GM19452 (cell line): ENCODE results near the gene COPG2.
"Not testable (repeated sequence)": the region's sequence is repeated elsewhere in the genome, so short reads cannot be mapped to it uniquely, and the experiment has no call there.

Experiments
- ATAC-seq: cut with Tn5 transposase; IDR thresholded peaks from one replicate; pipeline ENCODE4 v1.9.1; 2021; ENCODE audit not compliant: unreplicated experiment

The COPG2 gene

DNA sequence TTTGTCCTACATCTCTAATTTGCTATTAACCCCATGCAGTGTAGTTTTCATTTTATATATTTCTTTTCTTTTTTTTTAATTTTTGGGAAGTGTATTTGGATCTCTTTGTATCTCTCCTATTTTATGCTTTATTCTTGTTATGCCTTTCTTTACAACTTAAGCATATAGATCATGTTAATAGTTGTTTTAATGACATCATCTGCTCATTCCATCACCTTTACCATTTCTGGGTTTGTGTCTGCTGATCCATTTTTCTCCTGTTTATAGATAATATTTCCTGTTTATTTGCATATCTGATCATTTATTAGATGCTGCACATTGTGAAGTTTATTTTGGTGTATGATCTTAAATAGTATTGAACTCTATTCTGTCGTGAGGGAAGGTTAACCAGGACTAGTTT, 13.7 kb downstream of the COPG2 start:
- ATAC-seq: no peak

DNA sequence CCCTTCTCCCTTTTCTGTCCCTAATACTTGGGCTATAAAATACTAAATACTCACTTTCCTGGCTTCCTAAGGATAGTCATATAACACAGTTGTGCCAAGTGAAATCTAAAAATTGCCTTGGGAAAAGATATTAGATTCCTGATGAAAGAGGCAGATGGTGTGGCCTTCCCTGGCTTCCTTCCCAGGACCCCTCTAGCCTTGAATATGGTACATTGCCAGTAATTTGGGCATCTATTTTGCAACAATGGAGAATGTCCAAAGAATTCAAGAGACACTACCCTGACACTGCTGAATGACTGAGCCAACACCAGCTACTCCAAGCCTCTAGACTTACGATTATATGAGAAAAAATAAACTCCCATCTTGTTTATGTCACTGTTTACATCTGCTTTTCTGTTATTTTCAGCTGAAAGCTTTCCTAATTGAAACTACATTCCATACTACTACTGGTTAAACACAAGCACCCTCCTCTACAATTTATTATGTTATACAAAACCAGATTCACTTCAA, 17.9 kb downstream of the COPG2 start:
- no peak for ATAC-seq

DNA sequence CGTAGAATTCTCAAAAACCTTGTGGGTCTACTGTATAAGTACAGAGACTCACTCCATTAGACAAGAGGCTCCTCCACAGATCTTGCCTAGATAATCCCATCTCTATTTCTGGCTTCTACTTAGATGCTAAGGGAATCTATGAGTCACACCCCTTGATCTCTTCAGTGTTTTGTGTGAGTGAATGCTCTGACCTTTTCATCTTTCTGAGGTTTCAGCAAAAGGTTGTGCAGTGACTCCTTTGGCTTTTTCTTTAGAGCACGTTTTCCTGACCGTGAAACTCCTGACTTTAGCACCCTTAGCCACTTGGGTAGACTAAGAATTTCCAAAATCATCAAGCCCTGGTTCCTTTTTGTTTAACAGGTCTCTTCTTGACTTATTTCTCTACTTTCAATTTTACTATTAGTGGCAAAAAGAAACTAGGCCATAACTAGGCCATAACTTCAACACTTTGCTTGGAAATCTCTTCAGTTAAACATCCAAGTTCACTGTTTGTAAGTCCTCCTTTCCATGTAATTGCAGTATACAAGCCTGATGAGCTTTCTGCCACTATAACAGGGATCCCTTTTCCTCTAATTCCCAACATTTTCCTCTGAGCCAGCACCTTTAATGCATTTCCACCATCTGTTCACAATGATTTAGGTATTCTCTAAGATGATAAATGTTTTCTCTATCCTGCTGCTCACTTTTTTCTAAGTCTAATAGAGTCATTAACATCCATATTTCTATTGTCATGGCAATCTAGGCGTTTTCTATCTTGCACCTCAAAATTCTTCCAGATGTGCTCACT, 19.4 kb downstream of the COPG2 start:
- ATAC-seq: peak; percentile 62

DNA sequence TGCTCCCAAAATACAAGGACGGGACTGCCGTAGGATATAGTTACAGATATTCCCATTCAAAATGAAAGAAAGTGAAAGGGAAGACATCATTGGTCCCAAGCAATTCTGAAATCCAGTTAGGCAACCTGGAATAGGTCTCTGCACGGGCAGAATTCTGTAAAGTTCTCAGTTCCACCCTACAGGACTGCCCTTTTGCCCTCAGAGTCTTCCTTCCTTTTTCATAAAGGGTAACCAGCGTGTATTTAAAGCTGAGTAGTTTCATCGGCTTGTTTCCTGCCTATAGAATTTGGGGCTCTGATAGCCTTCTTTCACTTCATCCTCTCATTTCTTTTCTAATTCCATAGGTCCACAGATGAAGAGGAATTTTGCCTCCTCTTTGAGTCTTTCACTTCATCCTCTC, 20.0 kb downstream of the COPG2 start:
- ATAC-seq: peak; percentile 34

DNA sequence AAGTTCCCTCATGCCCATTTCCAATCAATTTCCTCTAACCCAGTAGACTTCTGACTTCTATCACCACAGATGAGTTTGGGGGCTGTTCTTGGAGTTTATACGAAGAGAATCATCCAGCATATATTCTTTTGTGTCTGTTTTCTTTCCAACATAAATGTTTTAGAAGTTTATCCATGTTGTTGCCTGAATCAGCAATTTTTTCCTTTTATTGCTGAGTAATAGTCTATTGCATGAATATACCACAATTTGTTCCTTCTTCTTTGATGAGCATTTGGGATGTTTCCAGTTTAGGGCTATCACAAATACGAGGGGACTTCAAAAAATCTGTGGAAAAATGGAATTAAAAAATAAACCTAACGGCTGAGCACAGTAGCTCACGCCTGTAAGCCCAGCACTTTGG, 26.2 kb downstream of the COPG2 start:
- ATAC-seq: no peak

DNA sequence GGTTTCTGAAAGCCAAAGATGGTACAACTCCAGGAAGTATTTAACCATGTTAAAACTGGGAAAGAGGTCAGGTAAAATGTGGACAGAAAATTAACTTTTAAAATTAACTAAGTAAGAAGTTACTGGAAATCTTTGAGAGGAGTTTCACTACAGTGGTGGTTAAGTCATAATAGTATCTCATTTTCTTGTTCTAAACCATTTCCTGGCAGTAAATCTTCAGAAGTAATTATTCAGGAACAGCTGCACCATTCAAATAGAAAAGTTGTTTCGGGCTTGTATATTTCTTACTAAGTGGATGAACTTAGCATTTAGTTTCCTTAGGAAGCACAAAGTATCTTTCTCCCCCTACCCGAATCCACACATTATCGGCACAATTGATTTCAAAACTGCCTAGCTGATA, 27.1 kb downstream of the COPG2 start:
- ATAC-seq: no peak

DNA sequence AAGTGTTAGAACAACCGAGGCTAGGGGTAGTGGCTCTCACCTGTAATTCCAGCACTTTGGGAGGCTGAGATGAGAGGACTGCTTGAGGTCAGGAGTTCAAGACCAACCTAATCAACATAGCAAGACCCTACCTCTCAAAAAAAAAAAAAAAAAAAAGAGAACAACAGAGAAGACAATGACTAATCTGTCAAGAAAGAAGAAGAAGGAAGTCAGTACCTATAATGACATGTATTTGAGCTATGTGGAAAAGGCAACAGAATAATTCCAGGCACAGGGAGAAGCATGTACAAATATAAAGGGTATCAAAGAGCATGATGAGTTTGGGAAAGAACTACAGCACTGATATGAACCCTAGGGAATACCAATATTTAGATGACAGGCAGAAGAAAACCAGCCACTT, 27.5 kb downstream of the COPG2 start:
- ATAC-seq: no peak

DNA sequence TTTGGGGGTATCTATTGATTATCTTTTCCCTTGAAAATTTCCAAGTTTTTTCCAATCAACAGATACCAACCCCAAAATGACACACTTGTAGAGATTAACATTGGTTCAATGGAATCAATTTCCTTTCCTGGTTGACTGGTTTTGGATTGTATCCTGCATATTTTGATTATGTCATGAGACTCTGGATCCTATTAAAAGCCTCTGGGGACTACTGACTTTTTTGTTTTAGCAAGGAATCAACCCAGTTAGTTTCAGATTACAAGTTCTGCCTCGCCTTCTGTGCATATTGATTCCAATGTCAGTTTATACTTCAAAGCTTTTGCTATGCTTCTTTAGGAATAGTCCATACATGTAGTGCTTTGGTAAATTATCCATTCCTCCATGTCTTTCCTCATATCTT, 29.2 kb downstream of the COPG2 start:
- no peak for ATAC-seq

DNA sequence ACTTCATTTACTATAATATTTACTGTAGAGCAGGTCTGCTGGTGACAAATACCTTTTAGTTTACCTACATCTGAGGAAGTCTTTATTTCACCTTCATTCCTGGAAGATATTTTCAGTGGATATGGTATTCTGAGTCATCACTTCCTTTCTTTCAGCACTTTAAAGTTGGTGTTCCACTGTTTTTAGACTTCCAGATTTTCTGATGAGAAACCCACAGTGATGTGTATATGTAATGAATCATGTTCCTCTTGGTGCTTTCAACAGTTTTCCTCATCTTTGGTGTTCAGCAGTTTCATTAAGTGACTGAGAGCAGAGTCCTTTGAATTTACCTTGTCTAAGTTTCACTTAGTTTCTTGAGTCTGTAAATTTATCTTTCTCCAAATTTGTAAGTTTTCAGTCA, 36.4 kb downstream of the COPG2 start:
- no peak for ATAC-seq

DNA sequence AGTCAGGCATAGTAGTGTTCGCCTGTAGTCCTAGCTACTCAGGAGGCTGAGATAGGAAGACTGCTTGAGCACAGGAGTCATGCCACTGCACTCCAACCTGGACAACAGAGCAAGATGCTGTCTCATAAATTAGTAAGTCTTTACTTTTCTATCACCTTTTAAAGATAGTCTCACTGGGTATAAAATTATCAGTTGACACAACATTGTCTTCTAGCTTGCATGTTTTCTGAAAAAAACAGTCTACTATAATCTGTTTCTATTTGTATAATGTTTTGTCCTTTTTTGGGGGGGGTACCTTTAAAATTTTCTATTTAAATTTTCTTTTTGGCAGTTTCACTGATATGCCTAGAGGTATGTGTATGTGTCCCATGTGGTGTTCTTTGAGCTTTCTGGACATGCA, 39.6 kb downstream of the COPG2 start:
- ATAC-seq: no peak

DNA sequence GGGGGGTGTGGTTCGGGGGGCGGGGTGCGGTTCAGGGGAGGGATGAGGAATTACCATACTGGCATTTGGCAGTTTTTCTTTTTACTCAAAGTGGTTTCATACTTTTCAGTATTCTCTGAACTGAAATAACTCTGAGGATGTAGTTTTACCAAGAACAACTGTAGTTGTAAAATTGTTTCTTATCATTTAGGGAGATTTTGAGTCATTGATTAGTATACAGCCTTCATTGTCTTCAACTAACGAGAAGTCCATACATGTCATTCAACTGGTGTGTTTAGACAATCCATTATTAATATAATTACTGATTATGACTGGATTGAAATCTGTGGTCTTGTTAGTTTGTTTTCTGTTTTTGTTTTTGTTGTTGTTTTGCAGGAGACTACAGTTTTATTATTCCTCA, 40.8 kb downstream of the COPG2 start:
- no peak for ATAC-seq

DNA sequence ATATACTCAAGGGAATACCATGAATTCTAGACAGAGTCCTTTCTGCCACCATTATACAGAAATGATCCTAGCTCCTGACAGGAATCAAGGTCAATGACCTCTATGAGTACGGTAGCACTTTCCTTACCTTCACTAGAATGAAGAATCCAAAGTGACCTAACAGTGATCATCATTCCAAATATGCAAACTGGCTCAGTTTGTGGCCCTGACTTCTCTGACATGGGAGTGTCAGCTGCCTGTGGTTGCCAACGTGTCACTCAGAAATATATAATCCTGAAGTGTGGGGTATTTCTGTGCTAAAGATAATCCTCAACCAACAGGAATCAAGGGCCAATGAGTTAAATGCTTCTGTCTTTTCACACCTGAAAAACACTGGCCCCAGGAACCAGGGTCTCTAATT, 45.7 kb downstream of the COPG2 start:
- no peak for ATAC-seq

DNA sequence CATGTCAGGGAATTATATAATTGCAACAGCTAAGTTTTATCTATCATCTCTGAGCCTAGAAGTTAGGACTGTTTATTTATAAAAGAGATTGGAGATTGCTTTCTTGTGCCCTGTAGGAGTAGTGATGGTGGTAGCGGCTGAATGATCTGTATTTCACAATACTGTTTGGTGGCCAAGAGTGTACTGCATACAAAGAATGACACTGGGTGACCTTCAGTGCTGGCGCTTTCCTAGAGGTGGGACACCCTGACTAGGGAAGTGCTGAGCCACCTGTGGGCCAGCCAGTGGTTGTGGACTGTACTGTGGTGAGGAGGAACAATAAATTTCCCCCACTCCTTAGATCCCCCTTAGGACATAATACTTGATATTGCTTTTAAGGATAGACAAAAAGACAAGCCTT, 53.0 kb downstream of the COPG2 start:
- ATAC-seq: no peak

DNA sequence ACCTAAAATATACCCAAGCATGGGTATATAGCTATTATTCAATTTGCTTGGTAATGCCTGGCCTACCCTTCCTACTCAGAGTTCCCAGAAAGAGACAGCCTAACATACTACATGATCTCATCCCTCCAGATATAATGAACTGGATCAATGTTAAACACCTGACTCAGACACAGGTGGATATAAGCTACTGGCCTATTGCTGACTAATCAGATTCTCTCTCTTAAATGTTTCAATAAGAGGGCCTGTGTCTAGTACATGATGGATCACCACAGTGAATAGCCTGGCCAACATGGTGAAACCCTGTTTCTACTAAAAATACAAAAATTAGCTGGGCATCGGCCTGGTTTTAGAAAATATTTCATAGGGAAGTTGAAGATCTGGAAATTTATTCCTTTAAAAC, 54.1 kb downstream of the COPG2 start:
- ATAC-seq: no peak

DNA sequence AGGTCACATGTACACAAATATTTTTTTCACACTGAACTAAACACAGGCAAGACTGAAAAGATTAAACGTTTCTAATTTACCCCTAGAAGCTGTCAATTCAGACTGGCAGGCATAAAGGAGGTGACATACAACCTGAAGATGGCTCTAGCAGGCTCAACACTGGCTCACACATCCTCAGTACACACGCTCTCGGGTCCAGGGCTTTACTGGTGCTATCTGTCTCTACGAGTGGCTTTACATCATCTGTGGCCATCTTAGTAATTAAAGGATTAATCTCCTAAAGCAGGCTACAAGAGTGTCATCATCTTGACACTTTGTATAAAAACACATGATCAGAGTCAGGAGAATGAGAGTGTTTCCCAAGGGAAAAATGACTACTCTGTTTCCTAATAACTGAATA, 57.3 kb downstream of the COPG2 start:
- no peak for ATAC-seq

DNA sequence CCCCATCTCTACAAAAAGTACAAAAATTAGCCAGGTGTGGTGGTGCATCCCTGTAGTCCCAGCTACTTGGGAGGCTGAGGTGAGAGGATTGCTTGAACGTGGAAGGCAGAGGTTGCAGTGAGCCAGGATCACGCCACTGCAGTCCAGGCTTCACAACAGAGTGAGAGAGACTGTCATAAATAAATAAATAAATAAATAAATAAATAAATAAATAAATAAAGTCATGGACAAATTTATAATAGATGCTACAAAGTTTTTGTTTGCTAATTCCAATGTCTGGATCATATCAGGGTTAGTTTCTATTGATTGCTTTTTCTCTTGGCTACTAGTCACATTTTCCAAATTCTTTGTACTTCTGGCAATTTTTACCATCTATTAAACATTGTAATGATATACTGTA, 61.5 kb downstream of the COPG2 start:
- ATAC-seq: not testable (repeated sequence)

DNA sequence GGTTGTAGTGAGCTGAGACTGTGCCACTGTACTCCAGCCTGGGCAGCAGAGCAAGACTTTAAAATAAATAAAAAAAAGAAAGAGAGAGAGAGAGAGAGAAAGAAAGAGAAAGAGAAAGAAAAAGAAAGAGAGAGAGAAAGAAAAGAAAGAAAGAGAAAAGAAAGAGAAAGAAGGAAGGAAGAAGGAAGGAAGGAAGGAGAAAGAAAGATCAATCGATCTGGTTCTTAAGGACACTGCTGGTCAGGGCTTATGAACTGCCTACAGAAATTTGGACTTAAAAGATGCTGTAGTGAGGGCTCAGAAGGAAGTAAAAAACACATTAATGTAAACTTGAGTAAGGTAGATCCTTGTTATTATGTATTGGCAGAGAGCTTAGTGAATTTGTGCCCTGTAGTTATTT, 62.4 kb downstream of the COPG2 start:
- ATAC-seq: no peak

DNA sequence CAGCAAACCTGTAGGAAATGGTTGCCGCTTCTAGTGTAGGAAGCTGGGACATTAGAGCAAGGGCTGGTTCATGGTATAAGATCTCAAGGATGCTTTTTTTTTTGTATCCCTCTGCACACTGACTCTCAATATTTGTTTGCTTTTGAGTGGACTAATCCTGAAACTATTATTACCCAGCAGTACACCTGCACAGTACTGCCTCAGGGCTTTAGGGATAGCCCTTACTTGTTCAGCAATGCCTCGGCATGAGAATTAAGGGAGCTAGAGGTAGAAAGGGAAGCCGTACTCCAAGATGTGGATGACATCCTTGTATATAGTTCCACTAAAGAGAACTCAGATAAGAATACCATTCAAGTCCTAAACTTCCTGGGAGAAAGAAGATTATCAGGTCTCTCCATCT, 70.5 kb downstream of the COPG2 start:
- ATAC-seq: no peak

DNA sequence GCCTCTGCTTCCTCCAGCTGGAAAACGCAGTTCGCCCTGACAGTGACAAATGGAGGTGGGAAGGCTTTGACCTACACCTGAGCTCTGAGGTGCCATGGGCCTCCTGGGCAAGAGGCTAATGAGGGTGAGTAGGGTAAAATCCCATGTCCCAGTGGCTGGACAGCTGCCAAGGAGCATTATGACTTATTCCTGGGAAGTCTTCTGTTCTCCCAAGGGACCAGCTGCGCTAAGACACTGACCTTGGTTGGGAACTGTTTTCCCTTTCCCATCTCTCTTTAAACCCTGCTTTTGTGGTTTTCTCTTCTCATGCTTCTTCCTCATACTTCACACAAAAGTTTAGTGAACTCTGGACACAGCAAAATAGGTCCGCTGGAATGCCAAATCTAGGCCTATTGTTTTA, 72.6 kb downstream of the COPG2 start:
- ATAC-seq: no peak

DNA sequence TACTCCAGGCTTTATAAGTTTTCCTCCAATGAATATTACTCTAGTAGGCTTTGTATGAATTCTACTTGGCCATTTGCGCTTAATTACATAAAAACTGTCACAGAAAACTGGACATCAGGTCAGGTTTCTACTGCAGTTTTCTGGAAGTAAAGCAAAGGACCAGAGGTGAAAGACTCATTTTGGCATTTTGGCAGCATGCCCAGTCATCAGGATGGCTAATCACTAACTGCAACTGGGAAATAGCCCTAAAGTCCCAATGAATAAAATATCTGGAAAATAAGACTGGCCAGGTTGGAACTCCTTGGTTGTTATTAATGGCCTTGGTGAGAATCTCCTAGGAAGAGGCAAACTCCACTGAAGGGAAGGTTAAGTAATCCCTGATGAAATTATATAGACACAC, 75.5 kb downstream of the COPG2 start:
- ATAC-seq: no peak

DNA sequence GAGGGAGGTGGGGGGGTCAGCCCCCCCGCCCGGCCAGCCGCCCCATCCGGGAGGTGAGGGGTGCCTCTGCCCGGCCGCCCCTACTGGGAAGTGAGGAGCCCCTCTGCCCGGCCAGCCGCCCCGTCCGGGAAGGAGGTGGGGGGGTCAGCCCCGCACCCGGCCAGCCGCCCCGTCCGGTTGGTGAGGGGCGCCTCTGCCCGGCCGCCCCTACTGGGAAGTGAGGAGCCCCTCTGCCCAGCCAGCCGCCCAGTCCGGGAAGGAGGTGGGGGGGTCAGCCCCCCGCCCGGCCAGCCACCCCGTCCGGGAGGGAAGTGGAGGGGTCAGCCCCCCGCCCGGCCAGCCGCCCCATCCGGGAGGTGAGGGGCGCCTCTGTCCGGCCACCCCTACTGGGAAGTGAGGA, 77.1 kb downstream of the COPG2 start:
- not testable (repeated sequence) for ATAC-seq

DNA sequence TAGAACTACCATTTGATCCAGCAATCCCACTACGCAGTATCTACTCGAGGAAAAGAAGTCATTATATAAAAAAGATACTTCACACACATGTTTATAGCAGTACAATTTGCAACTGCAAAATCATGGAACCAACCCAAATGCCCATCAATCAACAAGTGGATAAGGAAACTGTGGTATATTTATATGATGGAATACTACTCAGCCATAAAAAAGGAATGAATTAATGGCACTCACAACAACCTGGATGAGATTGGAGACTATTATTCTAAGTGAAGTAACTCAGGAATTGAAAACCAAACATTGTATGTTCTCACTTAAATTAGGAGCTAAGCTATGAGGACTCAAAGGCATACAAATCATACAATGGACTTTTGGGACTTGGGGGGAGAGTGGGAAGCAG, 82.6 kb downstream of the COPG2 start:
- ATAC-seq: not testable (repeated sequence)

DNA sequence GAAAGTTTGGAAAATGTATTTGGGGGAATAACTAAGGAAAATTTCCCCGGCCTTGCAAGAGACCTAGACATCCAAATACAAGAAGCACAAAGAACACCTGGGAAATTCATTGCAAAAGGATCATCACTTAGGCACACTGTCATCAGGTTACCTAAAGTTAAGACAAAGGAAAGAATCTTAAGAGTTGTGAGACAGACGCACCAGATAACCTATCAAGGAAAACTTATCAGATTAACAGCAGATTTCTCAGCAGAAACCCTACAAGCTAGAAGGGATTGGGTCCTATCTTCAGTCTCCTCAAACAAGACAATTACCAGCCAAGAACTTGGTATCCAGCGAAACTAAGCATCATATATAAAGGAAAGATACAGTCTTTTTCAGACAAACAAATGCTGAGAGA, 93.4 kb downstream of the COPG2 start:
- not testable (repeated sequence) for ATAC-seq
